HG03342 (cell line): ENCODE results near the gene SNX25.
"Not testable (repeated sequence)": the region's sequence is repeated elsewhere in the genome, so short reads cannot be mapped to it uniquely, and the experiment has no call there.

Experiments used
- ATAC-seq: cut with Tn5 transposase; IDR thresholded peaks from one replicate; pipeline ENCODE4 v1.9.1; 2021; ENCODE audit warnings: mild to moderate bottlenecking, moderate library complexity; ENCODE audit not compliant: unreplicated experiment

SNX25 gene

DNA sequence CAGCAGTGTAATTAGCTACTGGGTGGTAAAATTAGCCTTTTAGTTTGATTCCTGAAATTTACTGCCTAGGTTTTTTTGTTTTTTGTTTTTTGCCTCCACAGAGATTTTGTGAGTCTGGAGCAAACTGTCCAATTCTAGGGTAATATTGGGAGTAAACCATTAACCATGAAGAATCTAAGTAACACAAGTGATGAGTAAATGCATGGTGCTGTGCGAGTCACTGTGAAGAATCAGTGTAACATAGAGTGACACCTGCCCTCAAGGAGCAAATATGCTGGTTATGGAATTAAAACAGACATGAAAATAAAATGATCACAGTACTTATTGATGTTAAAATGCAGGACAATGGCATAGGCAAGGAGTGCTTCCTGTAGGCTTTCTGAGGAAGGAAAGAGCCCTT, 126.2 kb downstream of the SNX25 start:
- ATAC-seq: no peak

- ATAC-seq: peak; percentile 39
Observed at GRCh38 chr4:185339941-185340340, 130.5 kb downstream of the SNX25 start.

GRCh38 chr4:185341377-185341776, 132.0 kb downstream of the SNX25 start:
- no peak for ATAC-seq

- ATAC-seq: peak; percentile 58
Observed at GRCh38 chr4:185341841-185342240, 132.4 kb downstream of the SNX25 start.

GRCh38 chr4:185343726-185344581, 134.6 kb downstream of the SNX25 start:
- ATAC-seq: peak; percentile 25

- peak; percentile 53 for ATAC-seq
Observed at GRCh38 chr4:185344743-185345538, 135.5 kb downstream of the SNX25 start.

- no peak for ATAC-seq
Observed at GRCh38 chr4:185346975-185347601, 137.7 kb downstream of the SNX25 start.

DNA sequence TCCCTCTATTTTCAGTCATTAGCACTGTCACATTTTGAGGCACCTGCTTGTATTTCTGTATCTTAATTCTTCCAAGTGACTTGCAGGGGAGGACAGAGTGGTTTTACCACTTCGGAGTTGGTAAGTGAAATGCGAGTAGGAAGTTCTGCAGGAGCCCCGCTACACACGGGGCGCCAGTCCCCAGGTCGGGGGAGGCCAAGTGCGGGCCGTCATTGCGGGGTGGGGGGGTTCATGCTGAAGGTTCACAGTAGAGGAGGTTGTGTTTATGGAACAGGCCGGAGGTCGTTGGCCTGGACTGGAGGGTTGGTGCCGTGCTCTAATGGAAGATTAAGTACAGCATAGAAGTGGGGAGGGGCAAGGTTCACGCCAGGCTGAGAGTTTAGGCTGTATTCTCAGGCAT, 142.3 kb downstream of the SNX25 start:
- no peak for ATAC-seq

DNA sequence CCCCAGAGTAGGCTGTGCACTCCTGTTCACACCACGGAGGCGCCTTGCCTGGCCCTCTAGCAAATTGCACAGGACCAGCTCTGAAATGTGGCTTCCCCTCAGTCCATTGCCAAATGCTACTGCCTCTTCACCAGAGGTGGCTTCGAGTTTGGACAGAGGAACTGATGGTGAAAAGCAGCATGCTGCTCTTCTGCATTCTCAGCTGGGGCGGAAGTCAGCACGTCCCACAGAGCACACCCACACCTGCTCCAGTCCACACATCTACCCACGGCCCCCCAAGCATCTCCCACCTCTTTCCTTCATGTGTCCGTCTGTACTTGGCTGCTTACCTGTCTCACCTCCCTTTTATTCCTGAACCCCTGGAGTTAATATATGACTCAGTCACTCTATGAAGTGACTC, 142.8 kb downstream of the SNX25 start:
- ATAC-seq: no peak

DNA sequence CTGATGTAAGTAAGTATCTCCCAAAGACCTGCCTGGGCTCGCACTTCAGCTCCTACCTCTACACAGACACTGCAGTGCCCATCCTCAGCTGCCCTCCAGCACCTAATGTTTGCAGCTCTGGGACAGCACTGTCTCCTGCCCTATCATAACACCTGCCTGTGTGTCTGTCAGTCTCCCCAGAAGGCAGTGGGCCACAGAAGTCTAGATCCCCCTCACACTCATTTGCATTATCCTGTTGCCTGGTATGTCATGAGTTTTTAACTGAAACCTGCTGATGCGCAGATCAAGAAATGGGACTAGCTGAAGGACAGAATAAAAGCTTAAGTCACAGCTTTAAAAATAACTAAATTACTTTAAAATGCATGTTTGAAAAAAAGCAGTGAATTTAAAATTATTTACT, 143.3 kb downstream of the SNX25 start:
- ATAC-seq: no peak

DNA sequence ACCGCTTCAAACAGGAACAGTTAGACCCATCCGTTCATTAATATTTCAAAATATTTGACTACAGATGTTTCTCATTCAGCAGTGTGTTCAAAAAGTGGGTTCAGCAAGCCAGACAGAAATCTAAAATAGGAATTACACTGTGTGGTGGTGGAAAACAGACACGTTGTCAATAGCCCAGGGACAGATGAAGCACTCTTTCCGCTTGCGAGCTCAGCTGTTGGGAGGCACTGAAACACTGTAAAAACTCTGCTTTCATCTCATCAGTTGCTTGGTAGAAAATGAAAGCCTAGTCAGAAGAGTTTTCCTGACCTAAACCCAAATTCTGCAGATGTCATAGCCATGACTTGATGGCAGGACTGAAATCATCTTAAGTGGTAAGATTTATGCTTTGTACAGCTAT, 147.8 kb downstream of the SNX25 start:
- ATAC-seq: no peak

DNA sequence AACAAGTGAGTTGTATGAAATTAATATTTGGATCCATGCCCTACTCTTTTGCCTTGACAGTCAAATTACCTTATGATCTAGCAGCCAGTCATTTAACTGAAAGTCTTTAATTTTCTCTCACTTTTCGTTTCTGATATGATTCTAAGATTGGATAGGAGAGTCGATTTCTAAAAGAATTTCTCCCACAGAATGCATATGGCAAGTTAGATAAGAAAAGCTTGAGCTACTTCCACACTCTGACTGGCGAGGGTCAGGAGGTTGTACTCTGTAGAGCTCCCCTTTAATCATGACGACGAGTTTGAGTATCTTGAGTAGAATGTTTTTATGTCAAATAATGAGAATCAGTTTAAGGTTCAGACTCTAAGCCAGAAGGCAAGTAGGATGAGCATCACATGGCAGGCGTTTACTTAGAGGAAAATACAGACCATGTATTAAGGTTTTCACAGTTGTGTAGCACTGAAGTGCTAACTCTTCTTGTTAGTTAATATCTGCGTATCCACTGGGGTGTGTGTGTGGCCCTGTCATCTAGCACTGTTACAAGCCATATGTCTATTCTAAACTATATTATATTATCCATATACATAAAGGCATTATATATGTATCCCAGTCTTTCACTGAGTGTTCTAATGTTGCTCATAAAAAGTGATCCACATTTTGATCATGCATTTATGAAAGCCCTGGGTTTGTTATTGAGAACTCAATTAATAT, 148.5 kb downstream of the SNX25 start:
- ATAC-seq: no peak

- ATAC-seq: no peak
Observed at GRCh38 chr4:185358514-185358913, 149.1 kb downstream of the SNX25 start.

DNA sequence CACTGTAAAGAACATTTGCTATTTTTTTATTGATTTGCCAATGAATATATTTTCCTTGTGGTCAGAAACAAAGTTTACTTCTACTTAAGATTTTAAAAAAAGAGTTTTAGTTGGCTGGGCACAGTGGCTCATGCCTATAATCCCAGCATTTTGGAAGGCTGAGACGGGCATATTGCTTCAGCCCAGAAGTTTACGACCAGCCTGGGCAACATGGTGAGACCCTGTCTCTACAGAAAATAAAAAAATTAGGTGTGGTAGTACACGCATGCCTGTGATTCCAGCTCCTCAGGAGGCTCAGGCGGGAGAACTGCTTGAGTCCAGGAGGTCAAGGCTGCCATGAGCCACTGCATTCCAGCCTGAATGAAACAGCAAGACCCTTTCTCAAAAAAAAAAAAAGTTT, 149.6 kb downstream of the SNX25 start:
- no peak for ATAC-seq

DNA sequence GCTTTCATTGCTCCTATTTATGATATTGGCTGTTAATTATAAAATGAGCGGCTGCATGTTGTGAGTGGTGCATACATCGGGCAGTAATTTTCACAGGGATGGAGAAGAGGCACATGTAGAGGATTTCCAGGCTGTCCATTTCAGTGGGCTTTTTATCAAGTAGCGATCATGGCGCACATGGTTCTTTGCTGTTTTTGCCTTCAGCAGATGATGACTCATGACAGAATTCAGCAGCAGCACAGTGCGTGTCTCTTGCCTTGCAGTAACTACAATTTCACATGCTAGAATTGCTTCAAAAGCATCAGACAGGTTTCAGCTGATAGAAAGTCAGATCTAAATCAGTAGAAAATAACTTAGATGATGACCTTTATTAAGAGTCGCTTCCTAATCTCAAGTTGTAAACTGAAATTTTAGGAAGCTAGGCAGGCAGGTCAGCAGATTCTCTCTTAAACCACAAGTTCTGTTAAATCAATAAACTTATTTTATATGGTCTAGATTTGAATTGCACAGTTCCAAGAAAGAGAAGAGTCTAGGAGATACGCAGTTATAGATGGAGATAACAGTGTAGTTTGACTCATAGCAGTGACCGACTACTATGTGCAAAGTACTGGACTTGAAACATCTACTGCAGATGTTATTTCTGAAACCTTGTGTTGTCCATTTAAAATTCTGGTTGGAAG, 150.5 kb downstream of the SNX25 start:
- no peak for ATAC-seq

DNA sequence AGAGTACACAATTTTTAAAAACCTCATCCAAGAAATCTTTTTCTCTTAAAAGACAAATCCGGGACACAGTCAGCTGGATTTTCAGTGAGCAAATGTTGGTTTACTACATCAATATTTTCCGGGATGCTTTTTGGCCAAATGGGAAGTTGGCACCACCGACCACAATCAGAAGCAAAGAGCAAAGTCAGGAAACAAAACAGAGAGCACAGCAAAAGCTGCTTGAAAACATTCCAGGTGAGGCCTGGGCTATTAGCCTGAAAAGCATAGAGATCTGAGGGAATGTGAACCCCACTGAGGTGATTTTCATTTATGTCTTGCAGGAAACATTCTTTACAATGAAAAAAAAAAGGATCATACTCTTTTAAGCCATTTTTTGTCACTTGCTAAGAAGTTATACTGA, 152.5 kb downstream of the SNX25 start:
- no peak for ATAC-seq

DNA sequence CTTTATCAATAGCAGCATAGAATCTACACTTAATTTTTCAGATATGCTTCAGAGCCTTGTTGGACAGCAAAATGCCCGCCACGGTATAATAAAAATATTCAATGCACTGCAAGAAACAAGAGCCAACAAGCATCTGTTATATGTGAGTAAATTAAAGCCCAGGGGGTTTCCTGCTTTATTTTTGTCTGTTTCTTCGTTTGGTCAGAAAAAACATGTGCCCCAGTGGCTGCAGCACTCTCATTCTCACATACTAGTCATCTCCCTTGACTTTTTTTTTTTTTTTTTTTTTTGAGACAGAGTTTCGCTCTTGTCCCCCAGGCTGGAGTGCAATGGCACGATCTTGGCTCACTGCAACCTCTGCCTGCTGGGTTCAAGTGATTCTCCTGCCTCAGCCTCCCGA, 153.2 kb downstream of the SNX25 start:
- not testable (repeated sequence) for ATAC-seq

DNA sequence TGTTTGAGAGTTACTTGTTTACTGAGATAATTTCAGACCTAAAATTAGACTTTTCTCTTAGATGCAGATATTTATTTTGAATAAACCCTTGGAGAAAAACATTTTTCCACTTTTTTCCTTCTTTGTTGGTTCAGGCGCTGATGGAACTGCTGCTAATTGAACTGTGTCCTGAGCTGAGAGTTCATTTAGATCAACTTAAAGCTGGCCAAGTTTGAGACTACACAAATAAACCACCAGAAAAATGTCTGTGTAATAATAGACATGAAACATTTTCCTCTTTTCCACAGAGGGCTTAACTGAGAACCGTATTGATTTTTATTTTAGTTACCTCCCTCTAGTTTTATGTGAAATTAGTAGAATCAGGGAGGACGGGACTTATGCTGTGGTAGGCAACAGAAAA, 153.9 kb downstream of the SNX25 start:
- ATAC-seq: no peak

- no peak for ATAC-seq
Observed at GRCh38 chr4:185364886-185365285, 155.5 kb downstream of the SNX25 start.

GRCh38 chr4:185369731-185370130, 160.3 kb downstream of the SNX25 start:
- ATAC-seq: no peak
